Naive thymus-derived CD8-positive, alpha-beta T cell (primary cell): ENCODE data around the gene SPANXN2. TPM values are rescaled to one million over a fixed set of nuclear protein-coding genes. Genes with fewer than 3 reads are reported as not detected.
"Not testable (repeated sequence)": the region's sequence is repeated elsewhere in the genome, so short reads cannot be mapped to it uniquely, and the experiment has no call there.

Source experiments
- ATAC-seq, 2 donors: fragments of 150-1000 bp; cut with Tn5 transposase in 1 of 2; sonication (Bioruptor Pico), chemical (Tn5 transposase) in 1 of 2; 1 replicate in 1 of 2; 2 replicates in 1 of 2; pipeline ENCODE4 v1.10.0; 2021; ENCODE audit warnings: mild to moderate bottlenecking in 2 of 2, moderate library complexity in 2 of 2
- POLR2A ChIA-PET: fragments of 350-600 bp; sonication (Branson Sonifier 250); formaldehyde crosslinking; loops from one replicate; lab custom pipeline; 2021; ENCODE audit warnings: antibody characterized with exemption; lab: Charles Lee
- DNase-seq, 10 donors: peaks; one replicate each; pipeline versions ENCODE4 v3.0.0 to v3.0.0-alpha.2; 2020 to 2022
- H3K27ac Mint-ChIP-seq, 10 donors: one replicate each; pipeline ENCODE4 v1.8.0; 2020 to 2022; ENCODE audit warnings: mild to moderate bottlenecking in 10 of 10, mixed read lengths in 10 of 10, moderate library complexity in 4 of 10, inconsistent platforms in 1 of 10
- H3K27me3 Mint-ChIP-seq, 5 donors: one replicate each; pipeline ENCODE4 v1.8.0; 2021 to 2022; ENCODE audit warnings: mixed read lengths in 5 of 5
- H3K36me3 Mint-ChIP-seq, 3 donors: one replicate each; pipeline ENCODE4 v1.8.0; 2020 to 2022; ENCODE audit warnings: mixed read lengths in 3 of 3, mild to moderate bottlenecking in 2 of 3, inconsistent platforms in 1 of 3
- H3K4me1 Mint-ChIP-seq, 4 donors: one replicate each; pipeline ENCODE4 v1.8.0; 2021 to 2022; ENCODE audit warnings: mixed read lengths in 4 of 4
- H3K4me3 Mint-ChIP-seq, 10 donors: one replicate each; pipeline ENCODE4 v1.8.0; 2020 to 2022; ENCODE audit warnings: mild to moderate bottlenecking in 10 of 10, mixed read lengths in 10 of 10, moderate library complexity in 6 of 10, inconsistent platforms in 1 of 10
- H3K9me3 Mint-ChIP-seq, 9 donors: one replicate each; pipeline ENCODE4 v1.8.0; 2020 to 2022; ENCODE audit warnings: mixed read lengths in 9 of 9, mild to moderate bottlenecking in 3 of 9, inconsistent platforms in 1 of 9, moderate library complexity in 1 of 9
- polyA plus RNA-seq, 3 donors: library from polyadenylated mRNA; unstranded; fragments of 300-500 nt; fragmentation: Illumina TruSeq; gene quantifications; one replicate each; pipeline ENCODE4 v1.2.3, GENCODE V29; 2021
- total RNA-seq, 8 experiments: library from RNA in 2 of 8; stranded (reverse) in 2 of 8; gene quantifications; one replicate each; pipeline ENCODE4 v1.2.3 and lab custom pipeline; 2021 to 2026

Gene SPANXN2, protein sequence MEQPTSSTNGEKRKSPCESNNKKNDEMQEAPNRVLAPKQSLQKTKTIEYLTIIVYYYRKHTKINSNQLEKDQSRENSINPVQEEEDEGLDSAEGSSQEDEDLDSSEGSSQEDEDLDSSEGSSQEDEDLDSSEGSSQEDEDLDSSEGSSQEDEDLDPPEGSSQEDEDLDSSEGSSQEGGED
- total RNA-seq, result not detected
- not detected for polyA plus RNA-seq
- total RNA-seq (lab: John Stamatoyannopoulos, UW), result 0 reads per million in 6 experiments

DNA sequence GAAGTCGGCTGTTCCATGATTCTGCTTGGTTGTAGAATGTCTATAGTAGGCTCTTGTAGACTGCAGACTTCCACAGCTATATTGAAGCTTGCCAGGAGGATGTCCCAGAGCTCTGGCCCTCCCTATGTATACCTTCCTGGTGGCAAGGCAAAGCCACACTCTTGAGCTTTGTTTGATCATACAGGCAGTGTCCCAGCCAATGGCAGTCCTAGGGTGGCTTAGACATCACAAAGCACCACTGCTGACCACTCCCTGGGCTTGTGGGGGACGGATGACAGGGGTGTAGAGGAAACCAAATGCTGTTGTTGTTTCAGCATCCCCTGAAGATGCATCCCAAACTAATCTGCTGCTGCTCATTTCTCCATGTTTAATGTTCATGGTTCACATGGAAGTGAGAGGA, at the start of gene SPANXN2:
TSS of gene SPANXN2 (minus strand) at position 101 of the 400 bp plus-strand sequence. CDS start at position 17, 84 bp downstream.
- H3K4me1 Mint-ChIP-seq, ATAC-seq, H3K4me3 Mint-ChIP-seq, H3K27ac Mint-ChIP-seq, DNase-seq, POLR2A ChIA-PET, H3K27me3 Mint-ChIP-seq: not testable (repeated sequence)
- peaks cover 0 to 15% (median 0%) of the 10 kb centered on the region in 3 donors for H3K36me3 Mint-ChIP-seq
- peaks cover 0 to 53% (median 5%) of the 10 kb centered on the region in 9 donors for H3K9me3 Mint-ChIP-seq

DNA sequence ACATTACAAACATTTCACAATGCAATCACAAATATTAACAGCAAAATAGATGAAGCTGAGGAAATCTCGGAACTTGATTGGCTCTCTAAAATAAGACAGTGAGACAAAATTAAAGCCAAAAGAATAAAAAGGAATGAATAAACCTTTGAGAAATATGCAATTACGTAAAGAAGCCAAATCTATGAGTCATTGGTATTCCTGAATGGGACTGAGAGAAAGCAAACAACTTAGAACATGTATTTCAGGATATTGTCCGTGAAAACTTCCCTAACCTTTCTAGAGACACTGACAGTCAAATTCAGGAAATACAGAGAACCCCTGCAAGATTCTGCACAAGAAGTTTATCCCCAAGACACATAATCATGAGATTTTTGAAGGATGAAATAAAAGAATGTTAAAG, 48.4 kb upstream of the SPANXN2 start:
- peaks cover 0 to 16% (median 2%) of the 10 kb centered on the region in 9 donors for H3K9me3 Mint-ChIP-seq
- H3K27me3 Mint-ChIP-seq, result no peaks in the 10 kb centered on the region
- H3K27ac Mint-ChIP-seq, result no peak overlapping the region
- DNase-seq (no peak), ATAC-seq (no peak)
- H3K4me3 Mint-ChIP-seq, result no peak overlapping the region
- POLR2A ChIA-PET, result no interaction called here
- H3K36me3 Mint-ChIP-seq, result no peaks in the 10 kb centered on the region
- no peaks in the 10 kb centered on the region for H3K4me1 Mint-ChIP-seq

DNA sequence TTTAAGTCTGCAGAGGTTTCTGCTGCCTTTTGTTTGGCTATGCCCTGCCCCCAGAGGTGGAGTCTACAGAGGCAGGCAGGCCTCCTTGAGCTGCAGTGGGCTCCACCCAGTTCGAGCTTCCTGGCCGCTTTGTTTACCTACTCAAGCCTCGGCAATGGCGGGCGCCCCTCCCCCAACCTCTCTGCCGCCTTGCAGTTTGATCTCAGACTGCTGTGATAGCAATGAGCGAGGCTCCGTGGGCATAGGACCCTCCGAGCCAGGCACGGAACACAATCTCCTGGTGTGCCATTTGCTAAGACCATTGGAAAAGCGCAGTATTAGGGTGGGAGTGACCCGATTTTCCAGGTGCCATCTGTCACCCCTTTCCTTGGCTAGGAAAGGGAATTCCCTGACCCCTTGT, 47.2 kb upstream of the SPANXN2 start:
- H3K27me3 Mint-ChIP-seq, H3K4me3 Mint-ChIP-seq, ATAC-seq, H3K4me1 Mint-ChIP-seq, H3K36me3 Mint-ChIP-seq, DNase-seq, POLR2A ChIA-PET, H3K27ac Mint-ChIP-seq: not testable (repeated sequence)
- H3K9me3 Mint-ChIP-seq, result peaks cover 0 to 13% (median 0%) of the 10 kb centered on the region in 9 donors

DNA sequence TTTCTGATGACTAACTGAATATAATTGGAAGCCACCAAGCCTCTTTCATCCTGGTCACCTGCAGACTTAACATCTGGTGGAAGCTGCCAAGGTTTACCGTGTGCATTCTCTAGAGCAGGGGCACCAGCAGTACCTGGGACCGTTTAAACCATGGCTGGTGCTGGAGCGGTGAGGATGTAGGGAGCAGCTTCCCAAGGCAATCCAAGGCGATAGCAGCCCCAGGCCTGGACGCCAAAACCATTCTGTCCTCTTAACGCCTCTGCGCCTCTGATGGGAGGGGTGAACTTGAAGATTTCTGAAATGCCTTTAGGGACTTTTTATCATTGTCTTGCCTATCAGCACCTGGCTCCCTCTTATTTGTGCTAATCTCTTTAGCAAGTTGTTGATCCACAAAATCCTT, 37.3 kb upstream of the SPANXN2 start:
- no peaks in the 10 kb centered on the region for H3K36me3 Mint-ChIP-seq
- no peak for ATAC-seq

DNA sequence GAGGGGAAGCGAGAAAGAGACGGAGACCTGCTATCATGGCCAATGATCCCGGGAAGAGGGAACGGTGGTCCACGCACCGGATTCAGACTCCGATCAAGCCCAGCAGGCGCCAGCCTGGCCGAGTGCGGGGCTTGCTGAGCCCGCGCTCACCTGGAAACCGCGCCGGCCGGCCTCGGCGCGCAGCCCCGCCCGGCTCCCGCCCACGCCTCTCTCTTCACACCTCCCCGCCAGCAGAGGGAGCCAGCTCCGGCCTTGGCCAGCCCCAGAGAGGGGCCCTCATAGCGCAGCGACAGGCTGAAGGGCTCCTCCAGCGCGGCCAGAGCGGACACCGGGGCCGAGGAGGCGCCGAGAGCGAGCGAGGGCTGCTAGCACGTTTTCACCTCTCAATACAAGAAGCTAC, 36.8 kb upstream of the SPANXN2 start:
- Mint-ChIP-seq H3K4me1 (no peaks in the 10 kb centered on the region), H3K36me3 (no peaks in the 10 kb centered on the region), H3K9me3 (peaks cover 0 to 6% (median 0%) of the 10 kb centered on the region in 9 donors), H3K27me3 (no peaks in the 10 kb centered on the region), H3K27ac (no peak overlapping the region), H3K4me3 (no peak overlapping the region)
- ATAC-seq (no peak), DNase-seq (no peak)
- POLR2A ChIA-PET, result no interaction called here

More for the DNA sequence above, 37.3 kb upstream of the SPANXN2 start:
- Mint-ChIP-seq H3K9me3 (peaks cover 0 to 6% (median 0%) of the 10 kb centered on the region in 9 donors), H3K4me3 (no peak overlapping the region), H3K4me1 (no peaks in the 10 kb centered on the region), H3K27ac (no peak overlapping the region), H3K27me3 (no peaks in the 10 kb centered on the region)
- no peak for DNase-seq
- POLR2A ChIA-PET, result no interaction called here

DNA sequence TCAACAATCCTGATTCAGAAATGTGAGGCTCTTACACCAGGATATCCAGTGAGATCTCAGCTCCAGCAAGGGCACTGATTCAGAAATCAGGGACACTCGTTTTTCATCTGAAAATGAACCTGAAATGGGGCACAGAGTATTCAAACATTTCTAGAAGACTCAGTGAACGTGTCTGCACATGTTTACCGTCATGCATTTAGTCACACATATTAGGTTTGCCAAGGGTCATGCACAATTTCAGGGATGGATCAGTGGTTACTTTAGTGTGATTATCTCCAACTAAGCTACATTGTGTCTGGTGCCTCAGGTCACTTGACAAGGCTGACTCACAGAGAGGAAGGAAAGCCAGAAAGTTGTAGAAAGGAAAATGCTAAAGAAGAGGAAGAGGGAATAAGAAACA, 33.6 kb upstream of the SPANXN2 start:
- H3K27ac Mint-ChIP-seq, result no peak overlapping the region
- no peak for ATAC-seq
- POLR2A ChIA-PET, result no interaction called here
- no peaks in the 10 kb centered on the region for H3K36me3 Mint-ChIP-seq
- peaks cover 0 to 6% (median 0%) of the 10 kb centered on the region in 9 donors for H3K9me3 Mint-ChIP-seq
- H3K4me3 Mint-ChIP-seq, result no peak overlapping the region
- DNase-seq, result no peak
- H3K27me3 Mint-ChIP-seq, result no peaks in the 10 kb centered on the region
- H3K4me1 Mint-ChIP-seq, result no peaks in the 10 kb centered on the region

DNA sequence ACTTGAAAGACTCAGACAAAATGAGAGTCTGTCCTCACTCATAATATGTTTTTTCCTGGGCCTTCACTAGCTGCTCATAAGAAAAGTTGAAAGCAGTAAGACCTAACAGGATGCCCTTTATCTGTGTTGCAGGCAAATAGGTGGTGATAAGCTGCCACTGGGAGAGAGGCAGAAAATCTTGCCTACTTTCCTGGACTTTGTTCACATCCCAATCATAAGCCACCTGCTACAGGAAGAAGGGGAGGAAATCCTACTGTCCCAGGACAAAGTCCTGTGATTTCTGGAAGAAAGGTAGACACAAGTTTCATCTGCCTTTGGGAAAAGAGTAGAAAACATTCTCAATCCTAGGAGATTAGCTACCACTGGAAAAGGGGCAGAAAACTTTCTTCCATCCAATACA, 13.3 kb upstream of the SPANXN2 start:
- POLR2A ChIA-PET, result no interaction called here
- no peak for ATAC-seq
- H3K36me3 Mint-ChIP-seq, result no peaks in the 10 kb centered on the region
- no peaks in the 10 kb centered on the region for H3K27me3 Mint-ChIP-seq
- no peak overlapping the region for H3K4me3 Mint-ChIP-seq
- peaks cover 0 to 5% (median 0%) of the 10 kb centered on the region in 9 donors for H3K9me3 Mint-ChIP-seq
- H3K27ac Mint-ChIP-seq, result no peak overlapping the region
- DNase-seq, result no peak
- no peaks in the 10 kb centered on the region for H3K4me1 Mint-ChIP-seq

DNA sequence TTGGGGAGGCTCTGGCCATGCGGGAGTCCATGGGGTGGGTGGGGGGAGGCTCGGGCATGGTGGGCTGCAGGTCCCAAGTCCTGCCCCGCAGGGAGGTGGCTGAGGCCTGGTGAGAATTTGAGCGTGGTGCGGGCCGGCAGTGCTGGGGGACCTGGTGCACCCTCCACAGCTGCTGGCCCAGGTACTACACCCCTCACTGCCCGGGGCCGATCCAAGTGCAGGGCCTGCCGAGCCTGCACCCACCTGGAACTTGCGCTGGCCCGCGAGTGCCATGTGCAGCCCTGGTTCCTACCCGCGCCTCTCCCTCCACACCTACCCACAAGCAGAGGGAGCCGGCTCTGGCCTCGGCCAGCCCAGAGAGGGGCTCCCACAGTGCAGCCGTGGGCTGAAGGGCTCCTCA, 5.7 kb upstream of the SPANXN2 start:
- POLR2A ChIA-PET, result no interaction called here
- Mint-ChIP-seq H3K4me1 (no peaks in the 10 kb centered on the region), H3K27me3 (no peaks in the 10 kb centered on the region), H3K9me3 (peaks cover 0 to 18% (median 2%) of the 10 kb centered on the region in 9 donors), H3K27ac (no peak overlapping the region), H3K36me3 (peaks cover 0 to 9% (median 0%) of the 10 kb centered on the region in 3 donors), H3K4me3 (no peak overlapping the region)
- DNase-seq, result no peak
- no peak for ATAC-seq

DNA sequence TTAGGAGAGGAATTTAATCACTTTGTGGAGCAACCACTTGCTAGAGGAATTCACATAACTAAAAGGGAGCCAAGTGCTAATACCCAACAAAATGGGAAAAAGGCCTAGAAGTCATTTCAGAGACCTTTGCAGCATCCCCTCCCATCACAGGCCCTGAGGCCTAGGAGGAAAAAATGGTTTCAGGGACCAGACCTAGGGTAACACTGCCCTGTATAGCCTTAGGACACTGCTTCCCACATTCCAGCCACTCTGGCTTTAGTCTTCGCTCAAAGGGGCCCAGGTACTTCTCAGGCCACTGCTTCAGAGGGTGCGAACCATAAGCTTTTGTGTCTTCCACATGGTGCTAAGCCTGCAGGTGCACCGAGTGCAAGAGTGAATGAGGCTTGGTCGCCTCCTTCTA, 19.1 kb downstream of the SPANXN2 start:
- Mint-ChIP-seq H3K9me3 (peaks cover 0 to 19% (median 0%) of the 10 kb centered on the region in 9 donors), H3K36me3 (no peaks in the 10 kb centered on the region), H3K27me3 (no peaks in the 10 kb centered on the region), H3K27ac (no peak overlapping the region), H3K4me1 (no peaks in the 10 kb centered on the region), H3K4me3 (no peak overlapping the region)
- ATAC-seq (no peak), DNase-seq (no peak)
- POLR2A ChIA-PET, result no interaction called here

DNA sequence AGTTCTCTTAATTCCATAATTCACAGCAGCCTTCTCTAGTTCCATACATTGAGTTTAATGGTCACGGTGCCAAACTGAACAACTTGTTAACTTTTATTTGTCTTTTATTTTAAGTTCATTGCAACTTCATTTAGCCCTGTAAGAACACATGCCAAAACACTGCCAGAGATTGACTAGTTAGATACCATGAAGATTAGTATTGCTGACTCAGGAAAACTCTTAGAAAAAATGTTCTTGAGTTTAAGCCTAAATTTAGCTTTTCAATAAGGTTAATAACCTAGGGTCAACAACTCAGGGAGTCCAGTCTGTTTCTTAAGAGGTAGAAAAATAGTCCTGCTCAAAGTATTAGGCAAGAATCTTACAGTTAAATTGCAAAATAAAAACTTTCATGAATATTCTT, 25.7 kb downstream of the SPANXN2 start:
- Mint-ChIP-seq H3K27ac (no peak overlapping the region), H3K4me3 (no peak overlapping the region), H3K36me3 (no peaks in the 10 kb centered on the region), H3K27me3 (no peaks in the 10 kb centered on the region), H3K4me1 (no peaks in the 10 kb centered on the region), H3K9me3 (peaks cover 0 to 3% (median 0%) of the 10 kb centered on the region in 9 donors)
- DNase-seq, result no peak
- ATAC-seq, result no peak
- POLR2A ChIA-PET, result no interaction called here

DNA sequence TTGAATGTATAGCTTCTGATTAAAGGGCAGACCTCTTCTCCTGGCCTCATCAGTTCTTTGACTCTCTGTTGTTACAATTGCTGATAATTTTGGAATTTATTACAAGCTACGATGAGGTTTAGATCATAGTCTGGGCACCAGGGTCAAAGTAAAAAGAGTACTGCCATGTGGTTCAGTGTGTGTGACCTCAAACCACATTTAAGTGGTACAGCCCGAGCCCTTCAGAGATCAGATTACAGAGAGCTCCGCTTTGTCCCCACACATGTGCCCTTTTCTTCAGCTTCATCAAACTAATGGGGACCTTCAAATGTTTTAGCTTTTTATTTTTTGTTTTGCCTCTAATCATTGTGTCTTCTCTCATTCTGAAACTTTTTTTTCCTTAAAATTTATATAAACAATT, 37.1 kb downstream of the SPANXN2 start:
- Mint-ChIP-seq H3K4me1 (no peaks in the 10 kb centered on the region), H3K36me3 (peaks cover 0 to 4% (median 0%) of the 10 kb centered on the region in 3 donors), H3K4me3 (no peak overlapping the region), H3K9me3 (peaks cover 0 to 6% (median 0%) of the 10 kb centered on the region in 9 donors), H3K27ac (no peak overlapping the region), H3K27me3 (no peaks in the 10 kb centered on the region)
- DNase-seq (no peak), ATAC-seq (no peak)
- POLR2A ChIA-PET, result no interaction called here

DNA sequence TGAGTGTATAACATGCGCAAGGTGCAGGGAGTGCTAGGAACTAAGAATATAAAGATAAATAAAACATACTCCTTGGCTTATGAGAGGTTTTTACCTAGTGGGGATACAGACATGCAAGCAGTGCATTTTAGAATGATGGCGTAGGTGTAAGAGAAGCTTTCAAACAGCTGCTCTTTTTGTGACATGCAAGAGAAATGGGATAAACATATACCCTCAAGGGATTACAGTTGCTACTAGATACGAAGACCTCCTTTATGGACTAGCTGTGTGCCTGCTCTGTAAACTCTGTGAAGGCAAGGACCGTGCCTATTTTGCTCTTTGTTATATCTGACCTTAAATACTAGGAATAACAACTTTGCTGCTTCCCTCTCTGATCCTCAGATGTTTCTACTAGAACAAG, 45.6 kb downstream of the SPANXN2 start:
- no peak overlapping the region for H3K4me3 Mint-ChIP-seq
- no peak for DNase-seq
- POLR2A ChIA-PET, result no interaction called here
- no peaks in the 10 kb centered on the region for H3K27me3 Mint-ChIP-seq
- H3K4me1 Mint-ChIP-seq, result no peaks in the 10 kb centered on the region
- no peak overlapping the region for H3K27ac Mint-ChIP-seq
- H3K36me3 Mint-ChIP-seq, result no peaks in the 10 kb centered on the region
- ATAC-seq, result no peak
- H3K9me3 Mint-ChIP-seq, result peaks cover 0 to 9% (median 2%) of the 10 kb centered on the region in 9 donors

DNA sequence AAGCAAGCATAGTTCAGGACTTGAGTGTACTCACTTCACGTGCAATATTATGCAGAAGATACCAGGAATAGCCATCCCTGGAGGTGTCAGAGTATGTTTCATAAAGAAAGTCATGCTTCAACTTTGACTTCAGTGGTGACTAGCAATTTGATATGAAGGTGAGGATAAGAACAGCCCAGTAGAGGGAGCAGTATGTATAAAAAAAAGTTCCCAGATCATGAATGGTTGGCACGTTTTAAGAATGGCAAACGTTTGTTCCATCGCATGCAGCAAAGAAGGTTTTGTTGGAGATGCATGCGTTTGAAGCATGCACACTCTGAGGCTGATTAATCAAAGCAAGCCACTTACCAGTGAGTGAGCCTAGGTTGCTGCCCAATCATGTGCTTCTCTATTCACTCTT, 51.2 kb downstream of the SPANXN2 start:
- ATAC-seq (no peak), DNase-seq (no peak)
- Mint-ChIP-seq H3K27ac (no peak overlapping the region), H3K9me3 (peaks cover 0 to 9% (median 2%) of the 10 kb centered on the region in 9 donors), H3K36me3 (no peaks in the 10 kb centered on the region), H3K27me3 (no peaks in the 10 kb centered on the region), H3K4me1 (no peaks in the 10 kb centered on the region), H3K4me3 (no peak overlapping the region)
- POLR2A ChIA-PET, result no interaction called here

DNA sequence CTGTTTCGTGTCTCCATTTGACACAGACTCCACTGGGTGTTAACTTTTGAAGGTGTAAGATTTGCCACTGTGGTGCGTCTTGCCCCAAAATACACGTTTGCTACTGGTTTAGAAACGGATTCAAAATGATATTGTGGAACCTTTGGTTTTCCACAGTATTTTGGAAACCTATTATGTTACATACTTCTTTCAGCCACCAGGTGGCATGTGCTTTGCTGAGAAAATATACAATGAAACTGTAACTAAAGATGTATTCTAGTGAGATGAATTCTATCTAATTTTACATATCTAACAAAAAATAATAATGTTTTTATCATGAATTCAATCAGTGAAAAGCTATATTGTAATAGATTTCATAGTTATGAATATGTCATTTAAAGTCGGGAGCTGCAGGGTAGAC, 56.2 kb downstream of the SPANXN2 start:
- no peak for ATAC-seq
- Mint-ChIP-seq H3K27me3 (no peaks in the 10 kb centered on the region), H3K36me3 (no peaks in the 10 kb centered on the region), H3K4me3 (no peak overlapping the region), H3K27ac (no peak overlapping the region), H3K9me3 (peaks cover 0 to 3% (median 0%) of the 10 kb centered on the region in 9 donors), H3K4me1 (no peaks in the 10 kb centered on the region)
- POLR2A ChIA-PET, result no interaction called here
- DNase-seq, result no peak
